Measurements from ENCODE around the gene FSTL3. TPM values are rescaled to one million over a fixed set of nuclear protein-coding genes. Genes with fewer than 3 reads are reported as not detected.

Gene FSTL3
- total and polyA plus RNA-seq, 9 donors = 14.5 to 24.3 (median 18.5) TPM

Other genes starting within 250 kb of the FSTL3 start
- gene SHC2, start 215.4 kb upstream of the FSTL3 start, total RNA-seq = 13.9 TPM
- 10 to 100 TPM; 22.3 to 46.6 (median 31.6) TPM for gene SHC2, start 215.4 kb upstream of the FSTL3 start, polyA plus RNA-seq (ENCODE audit: insufficient read depth in 1 of 8, insufficient read length in 8 of 8, low replicate concordance in 1 of 8)
- 4.0 TPM for gene MADCAM1, start 179.9 kb upstream of the FSTL3 start, total RNA-seq
- gene MADCAM1, start 179.9 kb upstream of the FSTL3 start, polyA plus RNA-seq (ENCODE audit: insufficient read depth in 1 of 8, insufficient read length in 8 of 8, low replicate concordance in 1 of 8) = 10 to 100 TPM in 5 of 8 donors, 1 to 10 TPM in 3; 5.1 to 15.7 (median 10.7) TPM
- gene TPGS1, start 168.9 kb upstream of the FSTL3 start, total RNA-seq = 15.1 TPM
- gene TPGS1, start 168.9 kb upstream of the FSTL3 start, polyA plus RNA-seq (ENCODE audit: insufficient read depth in 1 of 8, insufficient read length in 8 of 8, low replicate concordance in 1 of 8) = 10 to 100 TPM in 6 of 8 donors, 1 to 10 TPM in 2; 8.6 to 12.7 (median 11.8) TPM
- 80.2 TPM for gene CDC34, start 144.6 kb upstream of the FSTL3 start, total RNA-seq
- gene CDC34, start 144.6 kb upstream of the FSTL3 start, polyA plus RNA-seq (ENCODE audit: insufficient read depth in 1 of 8, insufficient read length in 8 of 8, low replicate concordance in 1 of 8) = 10 to 100 TPM; 74.9 to 86.6 (median 80.2) TPM
- gene GZMM, start 132.3 kb upstream of the FSTL3 start, total RNA-seq = 0.22 TPM
- gene GZMM, start 132.3 kb upstream of the FSTL3 start, polyA plus RNA-seq (ENCODE audit: insufficient read depth in 1 of 8, insufficient read length in 8 of 8, low replicate concordance in 1 of 8) = under 1 TPM in 7 of 8 donors, not detected in 1; 0.15 to 0.56 (median 0.26) TPM
- 160 TPM for gene BSG, start 103.8 kb upstream of the FSTL3 start, total RNA-seq
- 100 to 1,000 TPM; 197 to 260 (median 229) TPM for gene BSG, start 103.8 kb upstream of the FSTL3 start, polyA plus RNA-seq (ENCODE audit: insufficient read depth in 1 of 8, insufficient read length in 8 of 8, low replicate concordance in 1 of 8)
- gene HCN2, start 86.5 kb upstream of the FSTL3 start, total RNA-seq = 0.13 TPM
- gene HCN2, start 86.5 kb upstream of the FSTL3 start, polyA plus RNA-seq (ENCODE audit: insufficient read depth in 1 of 8, insufficient read length in 8 of 8, low replicate concordance in 1 of 8) = under 1 TPM; 0.16 to 0.46 (median 0.31) TPM
- gene POLRMT, start 42.9 kb upstream of the FSTL3 start, total RNA-seq = 28.6 TPM
- gene POLRMT, start 42.9 kb upstream of the FSTL3 start, polyA plus RNA-seq (ENCODE audit: insufficient read depth in 1 of 8, insufficient read length in 8 of 8, low replicate concordance in 1 of 8) = 10 to 100 TPM; 30.0 to 42.7 (median 34.4) TPM
- 0.04 TPM for gene FGF22, start 36.5 kb upstream of the FSTL3 start, total RNA-seq
- under 1 TPM; 0.07 to 0.38 (median 0.15) TPM for gene FGF22, start 36.5 kb upstream of the FSTL3 start, polyA plus RNA-seq (ENCODE audit: insufficient read depth in 1 of 8, insufficient read length in 8 of 8, low replicate concordance in 1 of 8)
- gene RNF126, start 13.2 kb upstream of the FSTL3 start, total RNA-seq = 13.2 TPM
- 10 to 100 TPM; 22.2 to 36.0 (median 30.4) TPM for gene RNF126, start 13.2 kb upstream of the FSTL3 start, polyA plus RNA-seq (ENCODE audit: insufficient read depth in 1 of 8, insufficient read length in 8 of 8, low replicate concordance in 1 of 8)
- 0.04 TPM for gene PRSS57, start 19.1 kb downstream of the FSTL3 start, total RNA-seq
- 1 to 10 TPM in 1 of 8 donors, under 1 TPM in 6, not detected in 1; 0.16 to 1.2 (median 0.31) TPM for gene PRSS57, start 19.1 kb downstream of the FSTL3 start, polyA plus RNA-seq (ENCODE audit: insufficient read depth in 1 of 8, insufficient read length in 8 of 8, low replicate concordance in 1 of 8)
- 23.7 TPM for gene PALM, start 32.5 kb downstream of the FSTL3 start, total RNA-seq
- gene PALM, start 32.5 kb downstream of the FSTL3 start, polyA plus RNA-seq (ENCODE audit: insufficient read depth in 1 of 8, insufficient read length in 8 of 8, low replicate concordance in 1 of 8) = 10 to 100 TPM; 23.9 to 56.7 (median 39.0) TPM
- 0.09 TPM for gene MISP, start 74.7 kb downstream of the FSTL3 start, total RNA-seq
- 10 to 100 TPM in 1 of 8 donors, 1 to 10 TPM in 1, under 1 TPM in 5, not detected in 1; 0.14 to 11.6 (median 0.18) TPM for gene MISP, start 74.7 kb downstream of the FSTL3 start, polyA plus RNA-seq (ENCODE audit: insufficient read depth in 1 of 8, insufficient read length in 8 of 8, low replicate concordance in 1 of 8)
- 50.6 TPM for gene PTBP1, start 121.1 kb downstream of the FSTL3 start, total RNA-seq
- gene PTBP1, start 121.1 kb downstream of the FSTL3 start, polyA plus RNA-seq (ENCODE audit: insufficient read depth in 1 of 8, insufficient read length in 8 of 8, low replicate concordance in 1 of 8) = 100 to 1,000 TPM; 101 to 207 (median 152) TPM
- 0.35 TPM for gene PLPPR3, start 145.6 kb downstream of the FSTL3 start, total RNA-seq
- under 1 TPM; 0.13 to 0.90 (median 0.54) TPM for gene PLPPR3, start 145.6 kb downstream of the FSTL3 start, polyA plus RNA-seq (ENCODE audit: insufficient read depth in 1 of 8, insufficient read length in 8 of 8, low replicate concordance in 1 of 8)
- gene AZU1, start 151.4 kb downstream of the FSTL3 start, total RNA-seq = 0.18 TPM
- 1 to 10 TPM; 1.2 to 6.5 (median 2.3) TPM for gene AZU1, start 151.4 kb downstream of the FSTL3 start, polyA plus RNA-seq (ENCODE audit: insufficient read depth in 1 of 8, insufficient read length in 8 of 8, low replicate concordance in 1 of 8)
- 0.44 TPM for gene PRTN3, start 164.6 kb downstream of the FSTL3 start, total RNA-seq
- gene PRTN3, start 164.6 kb downstream of the FSTL3 start, polyA plus RNA-seq (ENCODE audit: insufficient read depth in 1 of 8, insufficient read length in 8 of 8, low replicate concordance in 1 of 8) = 10 to 100 TPM in 1 of 8 donors, 1 to 10 TPM in 7; 1.5 to 11.6 (median 3.9) TPM
- gene ELANE, start 175.9 kb downstream of the FSTL3 start, total RNA-seq = 0.22 TPM
- 1 to 10 TPM in 2 of 8 donors, under 1 TPM in 6; 0.36 to 4.4 (median 0.67) TPM for gene ELANE, start 175.9 kb downstream of the FSTL3 start, polyA plus RNA-seq (ENCODE audit: insufficient read depth in 1 of 8, insufficient read length in 8 of 8, low replicate concordance in 1 of 8)
- 8.7 TPM for gene CFD, start 183.3 kb downstream of the FSTL3 start, total RNA-seq
- 1 to 10 TPM; 1.1 to 3.2 (median 1.9) TPM for gene CFD, start 183.3 kb downstream of the FSTL3 start, polyA plus RNA-seq (ENCODE audit: insufficient read depth in 1 of 8, insufficient read length in 8 of 8, low replicate concordance in 1 of 8)
- gene MED16, start 216.8 kb downstream of the FSTL3 start, total RNA-seq = 11.6 TPM
- gene MED16, start 216.8 kb downstream of the FSTL3 start, polyA plus RNA-seq (ENCODE audit: insufficient read depth in 1 of 8, insufficient read length in 8 of 8, low replicate concordance in 1 of 8) = 10 to 100 TPM; 31.9 to 48.1 (median 38.4) TPM
- gene RNU6-9, start 217.1 kb downstream of the FSTL3 start, total RNA-seq = not detected
- not detected for gene RNU6-9, start 217.1 kb downstream of the FSTL3 start, polyA plus RNA-seq (ENCODE audit: insufficient read depth in 1 of 8, insufficient read length in 8 of 8, low replicate concordance in 1 of 8)
- 13.1 TPM for gene R3HDM4, start 236.8 kb downstream of the FSTL3 start, total RNA-seq
- 10 to 100 TPM; 30.4 to 38.6 (median 34.7) TPM for gene R3HDM4, start 236.8 kb downstream of the FSTL3 start, polyA plus RNA-seq (ENCODE audit: insufficient read depth in 1 of 8, insufficient read length in 8 of 8, low replicate concordance in 1 of 8)
- gene KISS1R, start 240.9 kb downstream of the FSTL3 start, total RNA-seq = not detected
- not detected for gene KISS1R, start 240.9 kb downstream of the FSTL3 start, polyA plus RNA-seq (ENCODE audit: insufficient read depth in 1 of 8, insufficient read length in 8 of 8, low replicate concordance in 1 of 8)
- gene ARID3A, start 249.6 kb downstream of the FSTL3 start, total RNA-seq = 9.7 TPM
- 10 to 100 TPM in 7 of 8 donors, 1 to 10 TPM in 1; 9.4 to 19.1 (median 16.7) TPM for gene ARID3A, start 249.6 kb downstream of the FSTL3 start, polyA plus RNA-seq (ENCODE audit: insufficient read depth in 1 of 8, insufficient read length in 8 of 8, low replicate concordance in 1 of 8)

Data from muscle of leg (tissue), 9 donors.